ENCODE data around the gene ACACA. TPM values are rescaled to one million over a fixed set of nuclear protein-coding genes. Genes with fewer than 3 reads are reported as not detected.

The ACACA gene
- total and polyA plus RNA-seq, 9 of the 15 experiments (the other 6 are each of a cell fraction or from before 2014, with no cell fraction given) = 35.9 to 135 (median 88.4) TPM

GRCh38 chr17:37121616-37122015 lies 285.0 kb downstream of the ACACA start:
- POLR2A ChIA-PET = interaction anchor here (0.6 to 0.9 kb wide), 2 partner anchors 10 to 579 kb away, joined by 3 to 5 read pairs; no protein-coding TSS in a partner anchor
- in situ Hi-C loops (cut with MboI) (no loop called here), intact Hi-C loops (cut with micrococcal nuclease) (no loop called here)
- Histone ChIP-seq H3K27ac (ENCODE audit: extremely low read depth, low read depth, low read length) (no peak overlapping the region), H3K4me3 (no peak overlapping the region), H3K4me2 (ENCODE audit: insufficient read depth, low read length) (no peak overlapping the region), H4K20me1 (replicated peaks; ENCODE audit: control insufficient read depth, insufficient read depth, low read length) (no peaks in the 10 kb centered on the region), H3K27me3 (ENCODE audit: control insufficient read depth in 2 of 2, insufficient read depth in 2 of 2, low read length in 2 of 2) (no peaks in the 10 kb centered on the region), H3K9me1 (ENCODE audit: control insufficient read depth, insufficient read depth, low read length) (no peaks in the 10 kb centered on the region), H3K9ac (ENCODE audit: insufficient read depth in 1 of 2, low read depth in 2 of 2, low read length in 2 of 2) (no peak overlapping the region), H3K9me3 (replicated peaks; ENCODE audit: control insufficient read depth, insufficient read depth, low read depth, low read length) (no peaks in the 10 kb centered on the region), H3K79me2 (ENCODE audit: control insufficient read depth, insufficient read depth, low read length) (no peaks in the 10 kb centered on the region), H3K36me3 (ENCODE audit: control insufficient read depth, insufficient read depth, low read length) (peaks cover 98% of the 10 kb centered on the region), H3K4me1 (replicated peaks in 1 of 2; ENCODE audit: control insufficient read depth in 2 of 2, insufficient read depth in 2 of 2, low read length in 2 of 2) (no peaks in the 10 kb centered on the region), H2AFZ (ENCODE audit: low read depth, low read length) (no peak overlapping the region)
- CTCF ChIA-PET (ENCODE audit: low intra/inter-chr PET ratio) = no interaction called here
- ATAC-seq (no peak), FAIRE-seq (no peak), DNase-seq (ENCODE audit: extremely low read depth in 1 of 4, low spot score in 3 of 4) (no peak)
- no TSS peak for BruUV-seq (replicated peaks)
- TF ChIP-seq EP400 (IDR thresholded peaks at IDR 0.05) = no peak
- no peak for TF ChIP-seq RNF219 (CRISPR knock-in tag; IDR thresholded peaks at IDR 0.05)
- no peak for TF ChIP-seq ZNF282 (CRISPR knock-in tag; IDR thresholded peaks at IDR 0.05)
- TF ChIP-seq E2F6 (IDR thresholded peaks at IDR 0.05; ENCODE audit: borderline replicate concordance in 1 of 2, extremely low read depth in 1 of 2, insufficient read depth in 1 of 2, insufficient read length in 1 of 2, low read depth in 1 of 2, low read length in 1 of 2, poor library complexity in 1 of 2, severe bottlenecking in 1 of 2) = no peak
- TF ChIP-seq NONO (IDR thresholded peaks at IDR 0.05; ENCODE audit: low read depth in 2 of 2, low read length in 1 of 2) = no peak
- TF ChIP-seq ZBTB34 (CRISPR knock-in tag; IDR thresholded peaks at IDR 0.05) = no peak
- TF ChIP-seq RFX5 (IDR thresholded peaks at IDR 0.05; ENCODE audit: low read depth, low read length) = no peak
- TF ChIP-seq MXI1 (IDR thresholded peaks at IDR 0.05; ENCODE audit: low read depth, low read length) = no peak
- TF ChIP-seq GATA2 (CRISPR knock-in tag; IDR thresholded peaks at IDR 0.05) = no peak
- TF ChIP-seq MITF (IDR thresholded peaks at IDR 0.05) = no peak
- no peak for TF ChIP-seq RBM39 (optimal IDR thresholded peaks at IDR 0.05; ENCODE audit: low read depth, low read length)
- no peak for TF ChIP-seq CREB5 (CRISPR knock-in tag; IDR thresholded peaks at IDR 0.05)
- TF ChIP-seq CREM (IDR thresholded peaks at IDR 0.05; ENCODE audit: low read depth) = no peak
- TF ChIP-seq XRCC4 (IDR thresholded peaks at IDR 0.05; ENCODE audit: extremely low read depth, insufficient read depth, insufficient read length) = no peak
- 97% methylated on average over 2 of the region's 2 CpGs for WGBS (ENCODE audit: insufficient coverage, low coverage, missing lambda C conversion rate)

Data from K562 (cell line).